ENCODE measurements around the gene CRB1.

The CRB1 gene

GRCh38 chr1:197304638-197305200 is 36.7 kb downstream of the CRB1 start:
- DNase-seq: no peak

- DNase-seq: no peak
These were observed 37.9 kb downstream of the CRB1 start for GRCh38 chr1:197305925-197306324.

GRCh38 chr1:197306381-197307062 is 38.5 kb downstream of the CRB1 start:
- no peak for DNase-seq

- DNase-seq: no peak
These were observed 39.1 kb downstream of the CRB1 start for GRCh38 chr1:197307136-197307535.

- no peak for DNase-seq
These were observed 39.5 kb downstream of the CRB1 start for GRCh38 chr1:197307551-197307950.

GRCh38 chr1:197311081-197311480 is 43.0 kb downstream of the CRB1 start:
- DNase-seq: no peak

GRCh38 chr1:197312163-197312562 is 44.1 kb downstream of the CRB1 start:
- no peak for DNase-seq

- DNase-seq: no peak
These were observed 45.7 kb downstream of the CRB1 start for GRCh38 chr1:197313713-197314112.

GRCh38 chr1:197314682-197315081 is 46.6 kb downstream of the CRB1 start:
- DNase-seq: no peak

GRCh38 chr1:197319631-197320030 is 51.6 kb downstream of the CRB1 start:
- DNase-seq: no peak

- no peak for DNase-seq
These were observed 53.0 kb downstream of the CRB1 start for GRCh38 chr1:197320991-197321531.

- no peak for DNase-seq
These were observed 53.8 kb downstream of the CRB1 start for GRCh38 chr1:197321811-197322210.

GRCh38 chr1:197327776-197328364 is 59.8 kb downstream of the CRB1 start:
- no peak for DNase-seq

GRCh38 chr1:197330213-197330612 is 62.2 kb downstream of the CRB1 start:
- DNase-seq: no peak

- no peak for DNase-seq
These were observed 63.5 kb downstream of the CRB1 start for GRCh38 chr1:197331565-197331964.

GRCh38 chr1:197333041-197333440 is 65.0 kb downstream of the CRB1 start:
- no peak for DNase-seq

- no peak for DNase-seq
These were observed 68.5 kb downstream of the CRB1 start for GRCh38 chr1:197336571-197336970.

- DNase-seq: no peak
These were observed 71.3 kb downstream of the CRB1 start for GRCh38 chr1:197339106-197340060.

GRCh38 chr1:197341626-197342025 is 73.6 kb downstream of the CRB1 start:
- no peak for DNase-seq

- DNase-seq: no peak
These were observed 74.1 kb downstream of the CRB1 start for GRCh38 chr1:197342044-197342565.

GRCh38 chr1:197342669-197343068 is 74.6 kb downstream of the CRB1 start:
- DNase-seq: no peak

- DNase-seq: no peak
These were observed 75.7 kb downstream of the CRB1 start for GRCh38 chr1:197343663-197344273.

Measured in KG1 (cell line).